ENCODE measurements around the gene ST3GAL3. TPM values are rescaled to one million over a fixed set of nuclear protein-coding genes. Genes with fewer than 3 reads are reported as not detected.

Gene ST3GAL3
- total and polyA plus RNA-seq, 2 of the 13 experiments (the other 11 are each of a cell fraction or from before 2014, with no cell fraction given) = 5.1 to 8.1 TPM

DNA sequence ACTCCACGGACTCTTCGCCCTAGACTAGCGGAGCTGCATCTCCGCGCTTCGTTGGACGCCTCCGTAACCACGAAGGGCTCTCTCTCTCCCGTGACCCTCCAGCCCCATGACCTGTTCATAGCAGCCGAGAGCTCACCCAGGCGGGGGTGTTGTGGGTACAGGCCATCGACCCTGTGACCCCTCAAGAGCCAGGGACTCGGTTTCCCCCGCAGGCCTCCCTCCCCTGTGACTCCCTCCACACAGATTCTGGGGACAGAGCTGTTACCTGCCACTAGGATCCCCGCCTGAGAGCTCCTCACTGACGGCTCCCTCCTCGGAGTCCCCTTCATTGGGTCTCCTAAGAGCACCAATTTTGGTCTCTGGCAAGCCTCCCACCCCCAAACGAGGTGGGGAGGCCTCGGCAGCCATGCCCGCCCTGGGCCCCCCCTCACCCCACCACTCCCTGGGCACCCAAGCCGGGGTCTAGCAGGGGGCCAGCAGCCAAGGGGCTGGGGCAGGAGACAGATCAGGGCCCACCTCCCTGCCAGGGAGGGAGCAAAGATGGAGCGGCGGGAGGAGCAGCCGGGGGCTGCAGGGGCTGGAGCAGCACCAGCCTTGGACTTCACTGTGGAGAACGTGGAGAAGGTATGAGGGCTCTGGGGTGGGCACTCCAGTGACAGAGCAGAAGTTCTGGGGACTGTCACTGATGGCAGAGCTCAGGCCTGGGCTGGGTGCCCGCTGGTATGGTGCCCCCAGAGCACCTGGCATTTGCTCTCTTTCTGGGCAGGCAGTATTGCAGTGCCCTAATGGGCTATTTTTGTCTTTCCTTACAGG is 239.9 kb downstream of the ST3GAL3 start (continued):
- TF ChIP-seq HNRNPL (IDR thresholded peaks at IDR 0.05; ENCODE audit: low read depth, low read length) = no peak
- TF ChIP-seq, protein P1, sequence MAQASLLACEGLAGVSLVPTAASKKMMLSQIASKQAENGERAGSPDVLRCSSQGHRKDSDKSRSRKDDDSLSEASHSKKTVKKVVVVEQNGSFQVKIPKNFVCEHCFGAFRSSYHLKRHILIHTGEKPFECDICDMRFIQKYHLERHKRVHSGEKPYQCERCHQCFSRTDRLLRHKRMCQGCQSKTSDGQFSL (CRISPR knock-in tag; IDR thresholded peaks at IDR 0.05) = no peak; the same call in 1 of the 2 replicates
- TF ChIP-seq AHR (CRISPR knock-in tag; IDR thresholded peaks at IDR 0.05) = no peak
- no peak for TF ChIP-seq MEF2D (CRISPR knock-in tag; IDR thresholded peaks at IDR 0.05)
- TF ChIP-seq ZFP41 (CRISPR knock-in tag; IDR thresholded peaks at IDR 0.05; ENCODE audit: borderline replicate concordance) = 0 out of 2 replicates have a peak, but pooled peaks have one; percentile 84
- TF ChIP-seq NFIB (CRISPR knock-in tag; IDR thresholded peaks at IDR 0.05; ENCODE audit: borderline replicate concordance) = no peak
- TF ChIP-seq, protein P2, sequence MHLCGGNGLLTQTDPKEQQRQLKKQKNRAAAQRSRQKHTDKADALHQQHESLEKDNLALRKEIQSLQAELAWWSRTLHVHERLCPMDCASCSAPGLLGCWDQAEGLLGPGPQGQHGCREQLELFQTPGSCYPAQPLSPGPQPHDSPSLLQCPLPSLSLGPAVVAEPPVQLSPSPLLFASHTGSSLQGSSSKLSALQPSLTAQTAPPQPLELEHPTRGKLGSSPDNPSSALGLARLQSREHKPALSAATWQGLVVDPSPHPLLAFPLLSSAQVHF (CRISPR knock-in tag; IDR thresholded peaks at IDR 0.05) = no peak
- TF ChIP-seq ZNF878 (CRISPR knock-in tag; IDR thresholded peaks at IDR 0.05) = no peak
- TF ChIP-seq KMT2B (CRISPR knock-in tag; IDR thresholded peaks at IDR 0.05) = no peak
- no peak for TF ChIP-seq ZNF264 (CRISPR knock-in tag; IDR thresholded peaks at IDR 0.05)
- TF ChIP-seq GLI4 (CRISPR knock-in tag; IDR thresholded peaks at IDR 0.05; ENCODE audit: borderline replicate concordance) = no peak
- TF ChIP-seq PAF1 (CRISPR knock-in tag; IDR thresholded peaks at IDR 0.05) = no peak
- TF ChIP-seq ZNF839 (CRISPR knock-in tag; IDR thresholded peaks at IDR 0.05; ENCODE audit: borderline replicate concordance) = peak; percentile 19; the same call in 1 of the 2 replicates
- TF ChIP-seq ZNF546 (CRISPR knock-in tag; conservative IDR thresholded peaks at IDR 0.05) = no peak; the same call in 1 of the 2 replicates
- TF ChIP-seq SMAD9 (CRISPR knock-in tag; IDR thresholded peaks at IDR 0.05) = no peak
- no peak for TF ChIP-seq TAF1 (CRISPR knock-in tag; IDR thresholded peaks at IDR 0.05)
- no peak for TF ChIP-seq TEAD2 (CRISPR knock-in tag; IDR thresholded peaks at IDR 0.05)
- TF ChIP-seq ZNF383 (CRISPR knock-in tag; IDR thresholded peaks at IDR 0.05; ENCODE audit: borderline replicate concordance) = no peak
- TF ChIP-seq KDM5A (IDR thresholded peaks at IDR 0.05; ENCODE audit: borderline replicate concordance, low read length) = 0 out of 2 replicates have a peak, but pooled peaks have one; percentile 26
- no peak for TF ChIP-seq MED13 (CRISPR knock-in tag; IDR thresholded peaks at IDR 0.05)
- no peak for TF ChIP-seq SOX6 (IDR thresholded peaks at IDR 0.05)
- TF ChIP-seq SOX6 (CRISPR knock-in tag; IDR thresholded peaks at IDR 0.05) = no peak
- TF ChIP-seq ZNF101 (CRISPR knock-in tag; IDR thresholded peaks at IDR 0.05; ENCODE audit: borderline replicate concordance, low read depth) = no peak
- no peak for TF ChIP-seq XBP1 (CRISPR knock-in tag; IDR thresholded peaks at IDR 0.05)
- no peak for TF ChIP-seq HNRNPH1 (optimal IDR thresholded peaks at IDR 0.05; ENCODE audit: low read depth, low read length)

All from HepG2 (cell line).